NCI-H82 treated with DMSO at 0.1 percent for 48 hours (cell line): ENCODE results near the gene RBM25.
"Not testable (repeated sequence)": the region's sequence is repeated elsewhere in the genome, so short reads cannot be mapped to it uniquely, and the experiment has no call there.

ENCODE experiments used
- DNase-seq: peaks from one replicate; lab custom pipeline; 2025; ENCODE audit not compliant: unreplicated experiment; lab: John Stamatoyannopoulos, UW

The RBM25 gene

DNA sequence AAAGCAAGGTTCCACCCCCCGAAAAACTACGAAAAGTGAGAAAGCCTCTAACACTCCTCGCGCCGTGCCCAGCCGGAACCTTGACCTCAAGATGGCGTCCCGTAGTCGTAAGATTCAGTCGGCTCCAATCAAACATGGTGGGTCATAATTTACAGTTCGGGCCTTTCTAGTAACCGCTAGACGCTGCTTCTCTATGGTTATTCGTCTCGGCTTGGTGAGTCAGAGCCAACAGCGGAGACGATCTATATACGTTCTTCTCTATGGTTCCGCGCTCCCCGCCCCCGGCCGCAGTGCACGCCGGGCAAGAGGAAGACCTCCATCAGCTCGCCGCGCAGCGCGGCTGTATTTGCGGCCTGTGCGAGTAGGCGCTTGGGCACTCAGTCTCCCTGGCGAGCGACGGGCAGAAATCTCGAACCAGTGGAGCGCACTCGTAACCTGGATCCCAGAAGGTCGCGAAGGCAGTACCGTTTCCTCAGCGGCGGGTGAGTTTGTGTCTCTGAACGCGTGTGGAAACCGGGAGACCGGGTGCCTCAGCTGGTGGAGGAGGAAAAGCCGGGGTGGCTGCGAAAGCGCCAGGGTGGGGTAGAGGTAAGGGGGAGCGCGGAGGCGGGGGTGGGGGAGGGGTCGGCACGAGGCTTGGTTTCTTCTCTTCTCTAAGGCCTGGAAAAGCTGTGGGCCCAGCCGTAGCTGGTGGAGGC, at the start of gene RBM25:
Gene RBM25 (plus strand): TSS at position 311 of the 698 bp plus-strand sequence. CDS start 13,108 bp downstream, outside the sequence.
- DNase-seq: peak; percentile 100

DNA sequence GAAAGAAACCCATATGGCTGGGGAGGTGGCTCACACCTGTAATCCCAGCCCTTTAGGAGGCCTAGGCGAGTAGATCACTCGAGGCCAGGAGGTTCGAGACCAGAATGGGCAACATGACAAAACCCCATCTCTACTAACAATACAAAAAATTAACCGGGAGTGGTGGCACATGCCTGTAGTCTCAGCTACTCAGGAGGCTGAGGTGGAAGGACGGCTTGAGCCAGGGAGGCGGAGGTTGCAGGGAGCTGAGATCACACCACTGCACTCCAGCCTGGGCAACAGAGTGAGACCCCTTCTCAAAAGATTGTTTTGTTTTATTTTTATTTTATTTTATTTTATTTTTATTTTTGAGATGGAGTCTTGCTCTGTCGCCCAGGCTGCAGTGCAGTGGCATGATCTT, 47.1 kb upstream of the RBM25 start:
- DNase-seq: not testable (repeated sequence)

- DNase-seq: no peak
Observed at GRCh38 chr14:73014105-73014504, 44.2 kb upstream of the RBM25 start.

GRCh38 chr14:73015552-73015951, 42.8 kb upstream of the RBM25 start:
- DNase-seq: not testable (repeated sequence)

DNA sequence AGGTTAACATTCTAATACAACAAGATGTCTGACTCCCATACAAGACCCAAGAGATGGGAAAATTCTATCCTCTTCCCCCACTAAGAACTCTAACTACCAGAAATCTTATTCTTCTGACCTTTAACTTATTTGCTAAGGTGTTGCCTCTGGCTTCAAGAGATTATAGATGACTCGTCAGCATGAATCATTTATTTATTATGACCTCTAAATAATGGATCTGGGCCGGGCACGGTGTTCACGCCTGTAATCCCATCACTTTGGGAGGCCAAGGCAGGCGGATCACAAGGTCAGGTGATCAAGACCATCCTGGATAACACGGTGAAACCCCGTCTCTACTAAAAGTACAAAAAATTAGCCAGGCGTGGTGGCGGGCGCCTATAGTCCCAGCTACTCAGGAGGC, 42.3 kb upstream of the RBM25 start:
- DNase-seq: not testable (repeated sequence)

DNA sequence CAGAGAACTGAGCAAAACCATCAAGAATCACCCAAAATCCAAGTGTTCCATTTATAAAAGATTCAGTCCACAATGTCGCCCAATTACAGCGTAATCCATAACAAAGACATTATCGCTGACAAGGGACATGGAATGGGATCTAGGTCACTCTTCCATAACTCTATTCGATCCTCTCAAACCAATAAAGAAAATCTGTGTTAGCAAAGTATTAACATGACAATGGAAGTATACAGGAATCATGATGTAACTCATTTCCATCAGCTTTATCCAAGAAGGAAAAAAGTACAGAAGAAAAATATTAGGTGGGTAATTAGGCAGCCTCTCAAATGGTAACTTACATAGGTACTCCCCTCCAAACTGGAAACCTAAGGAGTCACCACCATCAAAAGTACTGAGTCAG, 36.3 kb upstream of the RBM25 start:
- DNase-seq: no peak

- DNase-seq: no peak
Observed at GRCh38 chr14:73025544-73025943, 32.8 kb upstream of the RBM25 start.

GRCh38 chr14:73026243-73026844, 32.0 kb upstream of the RBM25 start:
- DNase-seq: no peak

GRCh38 chr14:73026845-73027542, 31.3 kb upstream of the RBM25 start, which contains the start of gene ZFYVE1:
Gene ZFYVE1, minus strand, starts transcription at chr14:73027106. Its CDS starts 2,598 bp downstream, at chr14:73024508.
- DNase-seq: peak; percentile 99

DNA sequence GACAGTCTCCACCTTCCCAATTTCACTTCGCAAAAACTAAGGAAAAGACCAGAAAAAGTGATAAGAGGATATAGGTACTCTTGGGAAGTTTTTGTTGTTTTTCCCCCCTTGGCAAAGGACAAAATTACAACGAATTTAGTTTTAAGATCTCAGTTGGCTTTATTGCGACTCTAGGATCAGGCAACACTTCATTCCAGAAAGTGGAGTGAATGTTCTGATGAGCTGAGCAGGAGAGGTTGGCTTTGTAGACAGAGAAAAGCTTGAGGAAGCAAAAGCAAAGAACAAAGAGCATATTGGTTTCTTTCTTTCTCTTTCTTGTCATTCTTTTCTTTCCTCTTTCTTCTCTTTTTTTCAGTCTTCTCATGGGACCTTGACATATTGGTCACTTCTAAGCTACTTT, 30.8 kb upstream of the RBM25 start:
- no peak for DNase-seq

- no peak for DNase-seq
Observed at GRCh38 chr14:73027984-73028383, 30.4 kb upstream of the RBM25 start.

DNA sequence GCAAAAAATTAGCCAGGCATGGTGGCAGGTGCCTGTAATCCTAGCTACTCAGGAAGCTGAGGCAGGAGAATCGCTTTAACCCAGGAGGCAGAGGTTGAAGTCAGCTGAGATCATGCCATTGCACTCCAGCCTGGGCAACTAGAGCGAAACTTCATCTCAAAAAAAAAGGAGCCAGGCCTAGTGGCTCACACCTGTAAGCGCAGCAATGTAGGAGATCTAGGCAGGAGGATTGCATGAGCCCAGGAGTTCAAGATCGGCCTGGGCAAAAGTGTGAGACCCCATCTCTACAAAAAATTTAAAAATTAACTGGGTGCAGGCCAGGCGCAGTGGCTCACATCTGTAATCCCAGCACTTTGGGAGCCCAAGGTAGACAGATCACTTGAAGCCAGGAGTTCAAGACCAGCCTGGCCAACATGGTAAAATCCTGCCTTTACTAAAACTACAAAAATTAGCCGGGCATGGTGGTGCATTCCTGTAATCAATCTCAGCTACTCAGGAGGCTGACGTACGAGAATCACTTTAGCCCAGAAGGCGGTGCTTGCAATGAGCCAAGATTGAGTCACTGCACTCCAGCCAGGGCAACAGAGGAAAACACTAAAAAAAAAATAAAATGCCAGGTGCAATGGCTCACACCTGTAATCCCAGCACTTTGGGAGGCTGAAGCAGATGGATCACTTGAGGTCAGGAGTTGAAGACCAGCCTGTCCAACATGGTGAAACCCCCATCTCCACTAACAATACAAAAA, 21.5 kb upstream of the RBM25 start:
- DNase-seq: not testable (repeated sequence)

- DNase-seq: no peak
Observed at GRCh38 chr14:73047808-73048207, 10.5 kb upstream of the RBM25 start.

- DNase-seq: peak; percentile 81
Observed at GRCh38 chr14:73049428-73049827, 8.9 kb upstream of the RBM25 start.

- DNase-seq: no peak
Observed at GRCh38 chr14:73055251-73055650, 3.1 kb upstream of the RBM25 start.

- no peak for DNase-seq
Observed at GRCh38 chr14:73057944-73058223, 450 bp upstream of the RBM25 start.

DNA sequence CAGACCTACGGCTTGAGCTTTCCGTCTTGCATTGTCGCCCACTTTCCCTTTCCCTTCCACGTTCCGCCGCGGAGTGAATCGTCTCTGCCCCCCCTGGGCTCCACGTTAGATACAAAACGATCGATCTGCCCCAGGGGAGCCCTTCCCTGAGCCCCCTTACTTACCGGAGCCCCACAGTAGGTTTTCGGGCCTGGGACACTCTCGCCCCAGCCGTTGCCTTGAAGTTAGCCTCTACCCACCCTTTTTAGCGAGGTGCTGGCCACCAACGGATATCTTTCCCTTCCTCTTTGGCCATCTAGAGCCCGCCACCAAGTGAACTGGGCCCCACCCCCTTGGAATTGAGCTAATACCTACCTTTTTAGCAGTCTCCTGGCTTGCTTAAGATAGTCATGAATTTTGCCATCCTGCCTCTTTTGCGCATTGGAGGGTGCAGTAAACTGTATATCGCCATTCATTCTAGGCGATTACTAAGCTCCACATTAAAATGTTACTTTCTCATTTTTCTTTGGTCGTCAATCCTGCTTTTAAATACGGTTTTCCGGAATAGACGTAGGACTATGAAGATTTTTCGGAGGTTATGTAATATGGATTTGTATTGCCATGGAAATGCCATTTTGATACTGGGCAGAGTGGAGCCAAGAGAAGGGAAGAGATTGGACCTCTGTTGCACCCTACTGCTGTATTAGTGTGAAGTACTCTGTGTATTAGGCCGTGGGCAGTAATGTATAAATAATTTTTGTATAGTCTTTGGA, 764 bp downstream of the RBM25 start:
- peak; percentile 2 for DNase-seq

DNA sequence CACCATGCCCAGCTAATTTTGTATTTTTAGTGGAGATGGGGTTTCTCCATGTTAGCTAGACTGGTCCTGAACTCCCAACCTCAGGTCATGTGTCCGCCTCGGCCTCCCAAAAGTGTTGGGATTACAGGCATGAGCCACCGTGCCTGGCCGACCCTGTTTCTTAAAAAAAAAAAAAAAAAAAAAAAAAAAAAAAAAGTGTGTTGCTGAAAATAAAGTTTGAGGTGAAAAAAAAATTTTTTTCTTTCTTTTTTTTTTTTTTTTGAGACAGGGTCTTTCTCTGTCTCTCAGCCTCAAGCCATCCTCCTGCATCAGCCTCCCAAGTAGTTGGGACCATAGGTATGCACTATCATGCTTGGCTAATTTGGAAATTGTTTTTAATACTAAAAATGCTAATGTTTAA, 11.3 kb downstream of the RBM25 start:
- DNase-seq: no peak

- DNase-seq: no peak
Observed at GRCh38 chr14:73091044-73091443, 32.7 kb downstream of the RBM25 start.

GRCh38 chr14:73097421-73097820, 39.1 kb downstream of the RBM25 start:
- no peak for DNase-seq

GRCh38 chr14:73100334-73100733, 42.0 kb downstream of the RBM25 start:
- no peak for DNase-seq
